Measurements from ENCODE around the gene WDR62. TPM values are rescaled to one million over a fixed set of nuclear protein-coding genes. Genes with fewer than 3 reads are reported as not detected.

Gene WDR62
- polyA plus RNA-seq, 1 experiment: 5.3 TPM

DNA sequence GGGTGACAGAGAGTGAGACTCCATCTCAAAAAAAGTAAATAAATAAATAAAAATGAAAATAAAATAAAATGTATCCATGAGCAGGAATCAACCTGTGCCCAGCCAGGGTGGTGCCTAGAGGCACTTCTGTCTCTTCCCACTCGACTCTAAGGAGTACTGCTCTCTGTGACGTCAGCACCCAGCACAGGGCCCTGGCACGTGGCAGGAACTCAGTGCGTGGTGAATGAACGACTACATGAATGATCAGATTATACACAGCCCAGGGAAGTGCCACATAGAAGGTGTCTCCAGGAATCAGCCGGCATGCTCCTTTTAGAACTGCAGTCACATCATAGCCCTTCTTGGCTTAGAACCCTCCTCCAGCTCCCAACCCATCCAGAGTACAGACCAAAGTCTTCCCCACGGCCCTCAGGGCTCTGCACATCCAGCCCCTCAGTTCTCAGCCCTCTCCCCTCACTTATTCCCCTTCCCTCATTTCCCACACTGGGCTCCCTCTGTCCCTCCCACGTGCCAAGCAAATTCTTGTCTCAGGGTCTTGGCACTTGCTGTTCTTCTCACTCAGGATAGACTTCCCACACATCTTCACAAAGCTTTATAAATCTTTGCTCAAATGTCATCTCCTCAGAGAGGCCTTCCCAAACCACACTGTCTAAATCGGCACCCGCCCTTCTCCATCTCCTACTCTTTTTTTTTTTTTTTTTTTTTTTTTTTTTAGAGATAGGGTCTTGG lies 26.2 kb upstream of the WDR62 start:
- Histone ChIP-seq H3K4me3 (ENCODE audit: low read depth, low read length) (no peak overlapping the region), H3K36me3 (ENCODE audit: control insufficient read depth, insufficient read depth, low read length) (peaks cover 33% of the 10 kb centered on the region), H3K27me3 (ENCODE audit: control insufficient read depth, insufficient read depth, low read length) (no peaks in the 10 kb centered on the region)
- DNase-seq (ENCODE audit: low read depth): no peak
- CTCF ChIA-PET: interaction anchor here (0.6 to 1.3 kb wide), 2 partner anchors 13 to 15 kb away, joined by 3 read pairs; partner anchors contain the start of gene ALKBH6
- TF ChIP-seq, protein P1, sequence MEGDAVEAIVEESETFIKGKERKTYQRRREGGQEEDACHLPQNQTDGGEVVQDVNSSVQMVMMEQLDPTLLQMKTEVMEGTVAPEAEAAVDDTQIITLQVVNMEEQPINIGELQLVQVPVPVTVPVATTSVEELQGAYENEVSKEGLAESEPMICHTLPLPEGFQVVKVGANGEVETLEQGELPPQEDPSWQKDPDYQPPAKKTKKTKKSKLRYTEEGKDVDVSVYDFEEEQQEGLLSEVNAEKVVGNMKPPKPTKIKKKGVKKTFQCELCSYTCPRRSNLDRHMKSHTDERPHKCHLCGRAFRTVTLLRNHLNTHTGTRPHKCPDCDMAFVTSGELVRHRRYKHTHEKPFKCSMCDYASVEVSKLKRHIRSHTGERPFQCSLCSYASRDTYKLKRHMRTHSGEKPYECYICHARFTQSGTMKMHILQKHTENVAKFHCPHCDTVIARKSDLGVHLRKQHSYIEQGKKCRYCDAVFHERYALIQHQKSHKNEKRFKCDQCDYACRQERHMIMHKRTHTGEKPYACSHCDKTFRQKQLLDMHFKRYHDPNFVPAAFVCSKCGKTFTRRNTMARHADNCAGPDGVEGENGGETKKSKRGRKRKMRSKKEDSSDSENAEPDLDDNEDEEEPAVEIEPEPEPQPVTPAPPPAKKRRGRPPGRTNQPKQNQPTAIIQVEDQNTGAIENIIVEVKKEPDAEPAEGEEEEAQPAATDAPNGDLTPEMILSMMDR (IDR thresholded peaks at IDR 0.05; ENCODE audit: insufficient read depth, low read depth, low read length): no peak
- POLR2A ChIA-PET: no interaction called here

DNA sequence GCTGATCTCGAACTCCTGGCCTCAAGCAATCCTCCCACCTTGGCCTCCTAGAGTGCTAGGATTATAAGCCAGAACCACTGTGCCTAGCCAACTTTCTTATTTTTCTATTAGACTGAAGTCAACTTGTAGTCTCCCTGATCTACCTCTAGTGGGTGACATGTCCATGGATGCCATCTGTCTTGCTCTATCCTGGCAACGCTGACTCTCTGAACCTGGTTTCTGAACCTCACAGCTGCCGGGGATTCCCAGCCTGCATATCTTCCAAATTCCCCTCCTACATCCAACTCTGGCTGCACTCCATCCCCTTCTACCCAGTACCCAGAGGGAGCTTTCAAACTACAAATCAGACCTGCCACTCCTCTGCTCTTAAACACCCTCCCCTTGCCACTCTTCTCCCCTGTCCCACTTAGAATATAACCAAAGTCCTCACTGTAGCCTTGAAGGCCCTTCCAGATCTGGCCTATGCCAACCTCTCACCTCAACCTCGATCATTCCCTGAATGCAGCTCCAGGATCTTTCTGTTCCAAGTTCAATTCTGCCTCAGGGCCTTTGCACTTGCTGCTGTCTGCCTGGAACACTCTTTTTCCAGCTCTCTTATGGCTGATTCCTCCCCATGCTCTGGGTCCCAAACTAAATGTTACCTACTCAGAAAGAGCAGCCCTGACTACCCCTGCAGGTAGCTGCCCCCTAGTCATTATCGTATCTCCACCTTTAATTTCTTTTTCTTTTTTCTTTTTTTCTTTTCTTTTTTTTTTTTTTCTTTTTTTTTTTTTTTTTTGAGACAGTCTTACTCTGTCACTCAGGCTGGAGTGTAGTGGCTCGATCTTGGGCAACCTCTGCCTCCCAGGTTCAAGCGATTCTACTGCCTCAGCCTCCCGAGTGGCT lies 24.2 kb upstream of the WDR62 start:
- POLR2A ChIA-PET: no interaction called here
- no peaks in the 10 kb centered on the region for H3K27me3 ChIP-seq (ENCODE audit: control insufficient read depth, insufficient read depth, low read length)
- no peak overlapping the region for H3K4me3 ChIP-seq (ENCODE audit: low read depth, low read length)
- CTCF ChIA-PET: interaction anchor here (1.0 to 1.2 kb wide), 2 partner anchors 10 to 16 kb away, joined by 3 read pairs; partner anchors contain the start of gene ALKBH6
- DNase-seq (ENCODE audit: low read depth): no peak
- H3K36me3 ChIP-seq (ENCODE audit: control insufficient read depth, insufficient read depth, low read length): peaks cover 19% of the 10 kb centered on the region
- TF ChIP-seq, protein P1 (IDR thresholded peaks at IDR 0.05; ENCODE audit: insufficient read depth, low read depth, low read length): peak; percentile 41

- POLR2A ChIA-PET: no interaction called here
- no peak overlapping the region for H3K4me3 ChIP-seq (ENCODE audit: low read depth, low read length)
- DNase-seq (ENCODE audit: low read depth): no peak
- no peaks in the 10 kb centered on the region for H3K27me3 ChIP-seq (ENCODE audit: control insufficient read depth, insufficient read depth, low read length)
- TF ChIP-seq, protein P1 (IDR thresholded peaks at IDR 0.05; ENCODE audit: insufficient read depth, low read depth, low read length): no peak
- peaks cover 13% of the 10 kb centered on the region for H3K36me3 ChIP-seq (ENCODE audit: control insufficient read depth, insufficient read depth, low read length)
- CTCF ChIA-PET: interaction anchor here (2.2 kb wide), 1 partner anchor 11 kb away, joined by 7 read pairs; no protein-coding TSS in a partner anchor
Observed at GRCh38 chr19:36031308-36031707, 23.4 kb upstream of the WDR62 start.

- POLR2A ChIA-PET: no interaction called here
- H3K4me3 ChIP-seq (ENCODE audit: low read depth, low read length): peak within 1 kb of the TSS; percentile 99
- no peak for DNase-seq (ENCODE audit: low read depth)
- TF ChIP-seq, protein P1 (IDR thresholded peaks at IDR 0.05; ENCODE audit: insufficient read depth, low read depth, low read length): 0 out of 2 replicates have a peak, but pooled peaks have one; percentile 10
- H3K36me3 ChIP-seq (ENCODE audit: control insufficient read depth, insufficient read depth, low read length): peaks cover 3% of the 10 kb centered on the region; the same call in 1 of the 2 replicates
- CTCF ChIA-PET: interaction anchor here (2.2 kb wide), 1 partner anchor 10 kb away, joined by 7 read pairs; no protein-coding TSS in a partner anchor
- no peaks in the 10 kb centered on the region for H3K27me3 ChIP-seq (ENCODE audit: control insufficient read depth, insufficient read depth, low read length)
Observed at GRCh38 chr19:36032251-36033104, 22.2 kb upstream of the WDR62 start, which contains the start of gene CLIP3. Gene CLIP3 (minus strand): TSS chr19:36032873. CDS start chr19:36032357, 516 bp downstream.

All from BJ (cell line).